ENCODE data around the gene ARSG.

ARSG gene

DNA sequence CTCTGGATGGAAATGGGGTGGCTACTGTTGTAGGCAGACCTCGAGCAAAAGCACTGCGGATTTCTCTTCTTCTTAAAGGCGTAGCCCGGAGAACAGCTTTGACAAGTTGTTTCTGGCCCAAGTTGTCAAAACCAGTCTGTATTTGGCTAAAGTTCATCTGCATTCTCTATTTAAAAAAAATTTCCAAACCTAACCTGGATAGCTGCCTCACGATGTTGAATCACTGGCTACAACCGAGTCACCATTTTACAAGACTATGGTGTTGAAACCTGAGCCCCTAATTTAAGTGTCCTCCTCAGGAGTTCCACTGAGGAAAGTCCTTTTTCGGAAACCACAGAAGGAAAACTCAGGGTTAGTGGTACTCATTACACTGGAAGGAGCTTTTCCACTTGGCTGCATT lies 1.8 kb upstream of the ARSG start:
- CTCF ChIA-PET, result interaction anchor here (0.5 to 2.6 kb wide), 6 partner anchors 16 to 147 kb away, joined by 3 to 10 read pairs (median 4); partner anchors contain the start of gene AMZ2
- no peaks in the 10 kb centered on the region for H3K36me3 ChIP-seq (ENCODE audit: control insufficient read depth in 2 of 2, insufficient read depth in 1 of 2, low read length in 2 of 2)
- H3K27ac ChIP-seq (ENCODE audit: extremely low read depth, low read depth, low read length), result no peak overlapping the region

GRCh38 chr17:68289936-68290267 lies 1.4 kb upstream of the ARSG start:
- H3K4me1 ChIP-seq (ENCODE audit: control insufficient read depth, insufficient read depth, low read length), result peaks cover 7% of the 10 kb centered on the region; the same call in 1 of the 2 replicates
- H3K27ac ChIP-seq (ENCODE audit: extremely low read depth, low read depth, low read length), result no peak overlapping the region
- no peaks in the 10 kb centered on the region for H3K9me3 ChIP-seq (ENCODE audit: control insufficient read depth, insufficient read depth, low read depth, low read length)
- no peaks in the 10 kb centered on the region for H3K36me3 ChIP-seq (ENCODE audit: control insufficient read depth in 2 of 2, insufficient read depth in 1 of 2, low read length in 2 of 2)
- no peak overlapping the region for H3K4me3 ChIP-seq (ENCODE audit: low read depth, low read length)
- TF ChIP-seq ZNF324 (tag by site-specific recombination; IDR thresholded peaks at IDR 0.05) (no peak), GFI1B (tag by site-specific recombination; IDR thresholded peaks at IDR 0.05) (peak; percentile 53)
- ChIA-PET POLR2A (no interaction called here), CTCF (interaction anchor here (0.5 to 2.6 kb wide), 8 partner anchors 28 to 175 kb away, joined by 3 to 10 read pairs (median 4); partner anchors contain the start of gene AMZ2)

More for the DNA sequence above, 1.8 kb upstream of the ARSG start:
- Histone ChIP-seq H3K4me3 (ENCODE audit: low read depth, low read length) (no peak overlapping the region), H3K4me1 (ENCODE audit: control insufficient read depth, insufficient read depth, low read length) (peaks cover 7% of the 10 kb centered on the region; the same call in 1 of the 2 replicates), H3K9me3 (ENCODE audit: control insufficient read depth, insufficient read depth, low read depth, low read length) (no peaks in the 10 kb centered on the region)
- POLR2A ChIA-PET, result no interaction called here
- TF ChIP-seq OSR2 (tag by site-specific recombination; IDR thresholded peaks at IDR 0.05) (peak; percentile 53), ZNF596 (tag by site-specific recombination; IDR thresholded peaks at IDR 0.05) (no peak), ZNF548 (tag by site-specific recombination; IDR thresholded peaks at IDR 0.05) (no peak), PRDM6 (tag by site-specific recombination; IDR thresholded peaks at IDR 0.05) (peak; percentile 93), TRIM28 (IDR thresholded peaks at IDR 0.05; ENCODE audit: borderline replicate concordance, low read length) (0 out of 2 replicates have a peak, but pooled peaks have one; percentile 30), SP7 (tag by site-specific recombination; IDR thresholded peaks at IDR 0.05) (peak; percentile 59; the same call in 1 of the 2 replicates), SP3 (tag by site-specific recombination; IDR thresholded peaks at IDR 0.05) (no peak), ZNF302 (tag by site-specific recombination; IDR thresholded peaks at IDR 0.05; ENCODE audit: low read depth) (no peak), ZNF473 (tag by site-specific recombination; IDR thresholded peaks at IDR 0.05) (no peak), MYNN (tag by site-specific recombination; IDR thresholded peaks at IDR 0.05; ENCODE audit: borderline replicate concordance) (no peak), SETDB1 (IDR thresholded peaks at IDR 0.05; ENCODE audit: insufficient read length, low read length) (no peak)
- TF ChIP-seq, protein P1, sequence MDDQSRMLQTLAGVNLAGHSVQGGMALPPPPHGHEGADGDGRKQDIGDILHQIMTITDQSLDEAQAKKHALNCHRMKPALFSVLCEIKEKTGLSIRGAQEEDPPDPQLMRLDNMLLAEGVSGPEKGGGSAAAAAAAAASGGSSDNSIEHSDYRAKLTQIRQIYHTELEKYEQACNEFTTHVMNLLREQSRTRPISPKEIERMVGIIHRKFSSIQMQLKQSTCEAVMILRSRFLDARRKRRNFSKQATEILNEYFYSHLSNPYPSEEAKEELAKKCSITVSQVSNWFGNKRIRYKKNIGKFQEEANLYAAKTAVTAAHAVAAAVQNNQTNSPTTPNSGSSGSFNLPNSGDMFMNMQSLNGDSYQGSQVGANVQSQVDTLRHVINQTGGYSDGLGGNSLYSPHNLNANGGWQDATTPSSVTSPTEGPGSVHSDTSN (CRISPR knock-in tag; IDR thresholded peaks at IDR 0.05), result no peak

DNA sequence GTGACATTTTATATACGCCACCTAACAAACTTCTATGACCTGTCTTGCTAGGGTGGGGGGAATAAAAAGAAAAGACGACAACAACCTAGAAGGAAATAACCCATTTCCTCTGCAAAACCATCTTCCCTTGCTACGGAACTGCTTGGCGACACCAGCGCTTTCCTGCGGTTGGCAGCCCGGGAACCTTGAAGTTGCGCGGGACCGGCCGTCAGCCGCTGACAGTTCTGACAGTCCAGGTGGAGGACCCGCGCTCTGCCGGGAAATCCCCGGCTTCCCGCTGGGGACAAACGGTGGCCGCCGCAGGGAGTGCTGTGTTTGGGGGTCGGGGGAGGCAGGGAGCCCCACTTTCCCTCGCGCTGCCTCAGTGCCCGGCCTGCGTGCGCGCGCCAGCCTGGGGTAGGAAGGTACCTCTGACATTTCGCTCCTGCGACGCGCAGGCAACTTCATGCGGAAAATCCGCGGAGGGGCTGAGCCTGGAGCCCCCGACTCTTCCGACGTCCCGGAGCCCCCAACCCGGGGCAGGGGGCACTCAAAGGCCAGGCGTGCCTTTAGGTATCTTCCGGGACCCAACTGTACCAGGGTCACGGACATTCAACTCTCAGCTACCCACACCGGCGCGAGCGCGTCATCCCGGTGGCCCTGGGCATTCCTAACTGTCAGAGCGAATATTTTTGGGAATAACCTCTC lies 884 bp upstream of the ARSG start:
- POLR2A ChIA-PET, result interaction anchor here (1.1 to 2.1 kb wide), 4 partner anchors 12 to 108 kb away, joined by 3 to 13 read pairs (median 5); partner anchors contain the start of gene AMZ2
- H3K27ac ChIP-seq (ENCODE audit: extremely low read depth, low read depth, low read length), result peak overlapping the region; percentile 42; the same call in 1 of the 2 replicates
- TF ChIP-seq SP7 (tag by site-specific recombination; IDR thresholded peaks at IDR 0.05) (peak; percentile 14; the same call in 1 of the 2 replicates), ZNF707 (tag by site-specific recombination; IDR thresholded peaks at IDR 0.05) (no peak), ZSCAN30 (tag by site-specific recombination; IDR thresholded peaks at IDR 0.05) (no peak), ZNF335 (tag by site-specific recombination; conservative IDR thresholded peaks at IDR 0.05) (no peak), SCRT1 (tag by site-specific recombination; IDR thresholded peaks at IDR 0.05; ENCODE audit: borderline replicate concordance) (no peak), ZNF48 (tag by site-specific recombination; IDR thresholded peaks at IDR 0.05) (no peak), ZNF449 (tag by site-specific recombination; IDR thresholded peaks at IDR 0.05) (peak; percentile 86), PRDM6 (tag by site-specific recombination; IDR thresholded peaks at IDR 0.05) (no peak), ZNF501 (tag by site-specific recombination; IDR thresholded peaks at IDR 0.05) (peak; percentile 30; the same call in 1 of the 2 replicates), GLIS2 (tag by site-specific recombination; IDR thresholded peaks at IDR 0.05) (peak; percentile 55; the same call in 1 of the 2 replicates)
- TF ChIP-seq, protein P2, sequence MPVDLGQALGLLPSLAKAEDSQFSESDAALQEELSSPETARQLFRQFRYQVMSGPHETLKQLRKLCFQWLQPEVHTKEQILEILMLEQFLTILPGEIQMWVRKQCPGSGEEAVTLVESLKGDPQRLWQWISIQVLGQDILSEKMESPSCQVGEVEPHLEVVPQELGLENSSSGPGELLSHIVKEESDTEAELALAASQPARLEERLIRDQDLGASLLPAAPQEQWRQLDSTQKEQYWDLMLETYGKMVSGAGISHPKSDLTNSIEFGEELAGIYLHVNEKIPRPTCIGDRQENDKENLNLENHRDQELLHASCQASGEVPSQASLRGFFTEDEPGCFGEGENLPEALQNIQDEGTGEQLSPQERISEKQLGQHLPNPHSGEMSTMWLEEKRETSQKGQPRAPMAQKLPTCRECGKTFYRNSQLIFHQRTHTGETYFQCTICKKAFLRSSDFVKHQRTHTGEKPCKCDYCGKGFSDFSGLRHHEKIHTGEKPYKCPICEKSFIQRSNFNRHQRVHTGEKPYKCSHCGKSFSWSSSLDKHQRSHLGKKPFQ (tag by site-specific recombination; IDR thresholded peaks at IDR 0.05), result no peak

More for the DNA sequence above, 884 bp upstream of the ARSG start:
- CTCF ChIA-PET, result interaction anchor here (0.5 to 2.6 kb wide), 8 partner anchors 28 to 175 kb away, joined by 3 to 10 read pairs (median 4); partner anchors contain the start of gene AMZ2
- Histone ChIP-seq H3K4me1 (ENCODE audit: control insufficient read depth, insufficient read depth, low read length) (peaks cover 7% of the 10 kb centered on the region; the same call in 1 of the 2 replicates), H3K36me3 (ENCODE audit: control insufficient read depth in 2 of 2, insufficient read depth in 1 of 2, low read length in 2 of 2) (no peaks in the 10 kb centered on the region), H3K4me3 (ENCODE audit: low read depth, low read length) (peak overlapping the region; percentile 55), H3K9me3 (ENCODE audit: control insufficient read depth, insufficient read depth, low read depth, low read length) (no peaks in the 10 kb centered on the region)
